ENCODE data around the gene MMD. TPM values are rescaled to one million over a fixed set of nuclear protein-coding genes. Genes with fewer than 3 reads are reported as not detected.
A peak's percentile ranks its signal among the peaks of the same experiment; 100 is the strongest.
"Not testable (repeated sequence)": the region's sequence is repeated elsewhere in the genome, so short reads cannot be mapped to it uniquely, and the experiment has no call there.

MMD gene
- total RNA-seq (2014; rRNA removed; shearing (Covaris generic)): 39.5 and 43.0 TPM in 2 replicates

GRCh38 chr17:55421179-55421934 lies at the start of gene MMD:
Gene MMD, minus strand, starts transcription at chr17:55421835. Its CDS starts 140 bp downstream, at chr17:55421695.
- peak in 1 of 2 experiments; percentile 26 for DNase-seq
- no peaks in the 10 kb centered on the region for H3K27me3 ChIP-seq
- 0 out of 2 replicates have a peak, but pooled peaks cover 4% of the 10 kb centered on the region for H3K36me3 ChIP-seq
- peak within 1 kb of the TSS; percentile 91 for H3K4me3 ChIP-seq
- 0 out of 2 replicates have a peak, but pooled peaks cover 2% of the 10 kb centered on the region for H3K9me3 ChIP-seq (replicated peaks)
- H3K4me1 ChIP-seq: no peaks in the 10 kb centered on the region
- peak within 1 kb of the TSS; percentile 75 for H3K27ac ChIP-seq

- Histone ChIP-seq H3K27me3 (no peaks in the 10 kb centered on the region), H3K4me3 (no peak overlapping the region), H3K36me3 (no peaks in the 10 kb centered on the region), H3K9me3 (replicated peaks) (no peaks in the 10 kb centered on the region), H3K27ac (no peak overlapping the region), H3K4me1 (no peaks in the 10 kb centered on the region)
- no peak for DNase-seq
Observed at GRCh38 chr17:55466671-55467070, 45.0 kb upstream of the MMD start.

- H3K27me3 ChIP-seq; H3K27ac ChIP-seq; H3K9me3 ChIP-seq (replicated peaks); H3K4me1 ChIP-seq; H3K36me3 ChIP-seq; H3K4me3 ChIP-seq; DNase-seq: not testable (repeated sequence)
Observed at GRCh38 chr17:55465771-55466170, 44.1 kb upstream of the MMD start.

- H3K36me3 ChIP-seq: no peaks in the 10 kb centered on the region
- DNase-seq: no peak
- no peak overlapping the region for H3K27ac ChIP-seq
- H3K4me3 ChIP-seq: no peak overlapping the region
- H3K4me1 ChIP-seq: no peaks in the 10 kb centered on the region
- H3K9me3 ChIP-seq (replicated peaks): no peaks in the 10 kb centered on the region
- no peaks in the 10 kb centered on the region for H3K27me3 ChIP-seq
Observed at GRCh38 chr17:55463600-55463999, 42.0 kb upstream of the MMD start.

DNA sequence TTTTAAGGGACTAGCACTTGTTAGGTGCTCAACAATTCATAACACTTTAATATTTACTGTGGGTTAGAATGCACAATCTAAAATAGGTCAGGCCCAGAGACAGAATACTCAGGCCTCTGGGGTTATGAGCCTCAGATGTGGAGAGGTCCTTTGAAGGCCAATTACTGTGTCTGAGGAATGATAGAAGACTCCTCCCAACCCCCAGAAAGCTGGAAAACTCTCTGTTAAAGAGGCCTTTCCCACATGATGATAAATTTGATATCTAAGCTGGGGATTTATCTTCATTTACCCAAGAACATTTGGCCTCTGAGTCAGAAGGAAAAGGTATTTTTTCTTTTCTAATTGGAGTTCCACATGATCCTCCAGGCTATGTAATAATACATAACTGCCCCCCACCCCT lies 41.1 kb upstream of the MMD start:
- Histone ChIP-seq H3K36me3 (no peaks in the 10 kb centered on the region), H3K27ac (no peak overlapping the region), H3K9me3 (replicated peaks) (no peaks in the 10 kb centered on the region), H3K4me1 (no peaks in the 10 kb centered on the region), H3K27me3 (no peaks in the 10 kb centered on the region), H3K4me3 (no peak overlapping the region)
- no peak for DNase-seq

GRCh38 chr17:55462234-55462633 lies 40.6 kb upstream of the MMD start:
- H3K27ac ChIP-seq: no peak overlapping the region
- no peaks in the 10 kb centered on the region for H3K36me3 ChIP-seq
- H3K9me3 ChIP-seq (replicated peaks): no peaks in the 10 kb centered on the region
- no peak for DNase-seq
- H3K4me3 ChIP-seq: no peak overlapping the region
- no peaks in the 10 kb centered on the region for H3K27me3 ChIP-seq
- no peaks in the 10 kb centered on the region for H3K4me1 ChIP-seq

GRCh38 chr17:55458978-55459377 lies 37.3 kb upstream of the MMD start:
- Histone ChIP-seq H3K4me3 (no peak overlapping the region), H3K27me3 (no peaks in the 10 kb centered on the region), H3K27ac (no peak overlapping the region), H3K4me1 (no peaks in the 10 kb centered on the region; the same call in 1 of the 2 replicates), H3K36me3 (no peaks in the 10 kb centered on the region), H3K9me3 (replicated peaks) (no peaks in the 10 kb centered on the region)
- no peak for DNase-seq

GRCh38 chr17:55458287-55458900 lies 36.8 kb upstream of the MMD start:
- Histone ChIP-seq H3K4me1 (no peaks in the 10 kb centered on the region; the same call in 1 of the 2 replicates), H3K4me3 (no peak overlapping the region), H3K36me3 (no peaks in the 10 kb centered on the region), H3K27ac (no peak overlapping the region), H3K27me3 (no peaks in the 10 kb centered on the region), H3K9me3 (replicated peaks) (no peaks in the 10 kb centered on the region)
- DNase-seq: no peak

DNA sequence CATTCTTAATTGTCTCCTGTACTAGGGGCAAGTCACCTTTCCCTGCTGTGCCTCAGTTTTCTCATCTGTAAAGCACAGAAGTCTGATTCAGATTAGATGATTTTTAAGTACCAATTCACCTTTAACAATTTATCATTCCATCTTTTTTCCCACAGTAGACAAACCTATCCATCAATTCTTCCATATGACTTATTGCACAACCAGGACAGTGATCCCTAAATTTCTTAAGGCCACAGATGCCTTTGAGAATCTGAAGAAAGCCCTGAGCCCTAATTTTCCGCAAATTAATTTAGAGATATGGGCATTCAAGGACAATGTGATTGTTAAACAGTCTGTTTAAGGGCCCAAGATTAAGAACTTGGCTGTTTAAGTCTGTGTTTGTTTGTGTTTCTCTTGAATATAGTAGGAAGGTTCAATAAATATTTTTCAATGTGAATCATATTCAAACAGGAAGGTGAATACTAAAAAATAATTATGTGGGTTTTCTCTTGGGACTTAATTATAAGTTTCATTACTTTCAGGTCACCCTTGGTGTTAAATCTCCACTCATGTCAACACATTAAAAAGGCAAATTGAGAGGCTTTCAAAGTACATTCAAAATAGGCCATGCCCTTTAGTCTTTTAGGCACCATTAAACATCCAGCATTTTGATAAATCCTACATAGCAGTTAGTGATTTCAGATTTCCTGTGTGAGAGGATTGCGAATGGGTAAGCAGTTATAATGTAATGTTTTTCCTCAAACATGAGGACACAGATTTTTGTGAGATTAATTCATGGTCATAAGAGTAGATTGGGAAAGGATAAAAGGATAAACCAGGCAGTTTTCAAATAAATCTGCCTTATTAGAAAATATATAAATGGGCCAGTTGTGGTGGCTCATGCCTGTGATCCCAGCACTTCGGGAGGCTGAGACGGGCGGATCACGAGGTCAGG lies 34.9 kb upstream of the MMD start:
- Histone ChIP-seq H3K9me3 (replicated peaks) (no peaks in the 10 kb centered on the region), H3K27ac (no peak overlapping the region)

DNA sequence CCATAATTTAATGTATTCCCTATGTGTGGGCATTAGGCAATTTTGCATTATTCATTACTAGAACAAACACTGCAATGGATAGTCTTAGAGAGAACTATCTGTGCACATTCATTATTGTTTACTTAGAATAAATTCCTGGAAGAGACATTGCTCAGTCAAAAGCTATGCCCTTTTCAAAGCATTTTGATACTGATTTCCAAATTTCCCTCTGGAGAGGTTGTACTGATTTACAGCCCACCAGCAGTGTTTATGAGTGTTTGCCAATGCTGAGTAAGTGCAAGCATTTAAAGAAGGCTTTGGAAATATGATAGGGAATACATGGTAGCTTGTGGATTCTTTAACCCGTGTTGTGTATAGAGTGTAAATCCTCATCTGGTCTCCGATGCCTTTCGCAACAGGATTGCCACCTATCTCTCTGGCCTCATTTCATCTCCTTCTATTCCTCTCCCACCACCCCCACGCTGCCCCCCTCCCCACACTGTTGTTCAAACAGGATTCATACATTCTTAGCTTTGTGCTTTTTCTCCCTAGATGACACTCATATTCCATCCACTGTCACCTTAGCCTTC lies 33.4 kb upstream of the MMD start:
- H3K4me3 ChIP-seq: no peak overlapping the region
- no peaks in the 10 kb centered on the region for H3K27me3 ChIP-seq
- H3K27ac ChIP-seq: no peak overlapping the region
- H3K36me3 ChIP-seq: no peaks in the 10 kb centered on the region
- no peak for DNase-seq
- no peaks in the 10 kb centered on the region for H3K9me3 ChIP-seq (replicated peaks)
- H3K4me1 ChIP-seq: no peaks in the 10 kb centered on the region; the same call in 1 of the 2 replicates

More for the DNA sequence above, 34.9 kb upstream of the MMD start:
- Histone ChIP-seq H3K4me1 (no peaks in the 10 kb centered on the region; the same call in 1 of the 2 replicates), H3K36me3 (no peaks in the 10 kb centered on the region), H3K27me3 (no peaks in the 10 kb centered on the region), H3K4me3 (no peak overlapping the region)
- no peak for DNase-seq

DNA sequence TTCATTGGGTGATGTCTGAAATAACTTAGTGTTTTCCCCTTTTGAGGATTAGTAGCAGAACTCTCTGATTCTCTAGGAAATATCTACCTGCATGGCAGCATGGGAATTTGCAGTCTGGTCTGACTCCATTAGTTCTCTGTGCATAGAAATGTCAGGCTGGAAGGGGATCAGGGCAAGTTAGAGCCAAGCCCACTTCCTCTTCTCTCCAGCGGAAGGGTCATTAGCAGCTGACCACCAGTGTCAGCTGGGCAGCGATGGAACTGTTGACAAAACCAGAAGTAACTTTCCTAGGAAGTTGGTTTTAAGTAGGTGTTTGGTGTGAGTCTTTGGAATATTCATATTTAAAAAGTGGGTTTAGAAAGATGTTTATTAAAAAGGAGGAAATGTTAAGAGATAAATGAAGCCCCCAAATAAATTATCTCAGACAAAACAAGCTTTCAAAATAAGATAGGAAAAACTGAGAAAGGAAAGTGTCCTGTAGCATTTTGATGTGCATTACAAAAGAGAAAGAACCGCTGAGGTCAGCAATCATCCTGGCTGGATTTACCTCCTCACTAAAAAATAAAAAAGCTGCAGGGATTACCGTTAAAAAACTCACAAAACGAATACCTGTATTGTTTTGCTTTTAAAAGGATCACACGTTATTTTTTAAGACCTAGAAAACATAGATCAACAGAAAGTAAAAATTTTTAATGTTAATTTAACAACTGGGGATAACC lies 32.4 kb upstream of the MMD start:
- Histone ChIP-seq H3K27ac (no peak overlapping the region), H3K36me3 (no peaks in the 10 kb centered on the region), H3K27me3 (no peaks in the 10 kb centered on the region), H3K9me3 (replicated peaks) (no peaks in the 10 kb centered on the region), H3K4me3 (no peak overlapping the region), H3K4me1 (peaks cover 1% of the 10 kb centered on the region; the same call in 1 of the 2 replicates)
- no peak for DNase-seq

DNA sequence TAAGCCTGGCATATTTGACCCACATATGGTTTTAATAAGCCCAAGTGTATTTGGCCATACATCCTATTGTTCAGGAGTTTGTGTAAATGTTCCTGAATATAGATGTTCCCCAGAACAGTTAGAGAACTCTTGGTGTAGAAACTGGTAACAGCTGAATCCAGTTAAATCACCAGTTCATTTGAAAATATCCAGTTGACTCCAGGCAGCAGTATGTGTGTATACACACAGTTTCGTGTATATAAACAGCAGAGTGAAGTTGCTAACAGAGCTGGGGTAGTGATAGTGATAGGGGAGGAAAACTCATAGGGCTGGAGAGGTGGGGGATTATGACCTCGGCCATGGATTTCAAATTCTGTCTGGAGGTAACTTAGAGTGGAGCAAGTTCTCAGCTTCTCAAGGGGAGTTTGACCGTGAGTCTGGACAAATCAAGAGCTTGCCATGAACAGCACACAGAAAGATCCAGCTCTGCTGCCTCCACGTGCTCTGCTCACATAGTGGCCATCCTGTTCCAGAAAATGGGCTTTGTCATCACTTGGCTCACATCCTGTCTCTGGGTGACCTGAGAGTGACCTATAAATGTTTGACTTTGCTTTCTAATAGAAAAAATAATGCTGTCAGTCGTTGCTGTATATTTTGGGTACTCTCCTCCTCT lies 30.6 kb upstream of the MMD start:
- H3K27me3 ChIP-seq: no peaks in the 10 kb centered on the region
- peaks cover 4% of the 10 kb centered on the region; the same call in 1 of the 2 replicates for H3K4me1 ChIP-seq
- H3K4me3 ChIP-seq: no peak overlapping the region
- no peak for DNase-seq
- no peaks in the 10 kb centered on the region for H3K9me3 ChIP-seq (replicated peaks)
- H3K36me3 ChIP-seq: no peaks in the 10 kb centered on the region
- no peak overlapping the region for H3K27ac ChIP-seq

DNA sequence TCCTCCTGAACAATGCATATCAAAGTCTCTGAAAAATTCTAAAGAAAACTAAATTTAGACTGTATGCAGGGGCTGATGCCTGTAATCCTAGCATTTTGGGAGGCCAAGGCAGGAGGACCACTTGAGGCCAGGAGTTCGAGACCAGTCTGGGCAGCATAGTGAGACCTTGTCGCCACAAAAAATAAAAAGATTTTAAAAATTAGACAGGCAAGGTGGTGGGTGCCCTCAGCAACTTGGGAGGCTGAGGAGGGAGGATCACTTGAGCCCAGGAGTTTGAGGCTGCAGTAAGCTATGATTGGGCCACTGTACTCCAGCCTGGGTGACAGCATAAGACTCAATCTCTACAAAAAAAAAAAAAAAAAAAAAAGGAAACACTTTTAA lies 30.1 kb upstream of the MMD start:
- H3K9me3 ChIP-seq (replicated peaks): no peaks in the 10 kb centered on the region
- no peak for DNase-seq
- no peaks in the 10 kb centered on the region for H3K27me3 ChIP-seq
- H3K4me1 ChIP-seq: peaks cover 4% of the 10 kb centered on the region; the same call in 1 of the 2 replicates
- H3K36me3 ChIP-seq: no peaks in the 10 kb centered on the region
- H3K27ac ChIP-seq: no peak overlapping the region
- H3K4me3 ChIP-seq: no peak overlapping the region
